Measurements from ENCODE around the gene CDH5.

CDH5 gene

GRCh38 chr16:66426112-66427035 lies 59.9 kb downstream of the CDH5 start:
- Histone ChIP-seq H3K4me1 (peaks cover 15 to 36% (median 19%) of the 10 kb centered on the region in 10 experiments; a peak in 19 of 20 replicates), H3K9me3 (replicated peaks in 1 of 11) (0 out of 22 replicates have a peak, but pooled peaks cover 0 to 8% (median 0%) of the 10 kb centered on the region in 11 experiments), H3K9ac (peak overlapping the region in 10 of 11 experiments; percentile 22 to 62 (median 46); a peak in 11 of 22 replicates), H3K4me3 (peak overlapping the region; percentile 42 to 71 (median 59)), H3K4me2 (peak overlapping the region; percentile 87 to 99 (median 94)), H4K20me1 (peaks cover 0 to 34% (median 25%) of the 10 kb centered on the region in 11 experiments; a peak in 17 of 22 replicates), H3K27me3 (peaks cover 66 to 95% (median 85%) of the 10 kb centered on the region in 11 experiments), H3K27ac (no peak overlapping the region; a peak in 1 of 22 replicates), H3K36me3 (no peaks in the 10 kb centered on the region)
- no peak for TF ChIP-seq Cebpa-rat (IDR thresholded peaks at IDR 0.05)

- peaks cover 15 to 27% (median 19%) of the 10 kb centered on the region in 10 experiments; a peak in 19 of 20 replicates for H3K4me1 ChIP-seq
- H3K9me3 ChIP-seq (replicated peaks in 1 of 11): 0 out of 22 replicates have a peak, but pooled peaks cover 0 to 8% (median 0%) of the 10 kb centered on the region in 11 experiments
- no peak for TF ChIP-seq Cebpa-rat (IDR thresholded peaks at IDR 0.05)
- no peaks in the 10 kb centered on the region for H3K36me3 ChIP-seq
- H4K20me1 ChIP-seq: peaks cover 0 to 40% (median 25%) of the 10 kb centered on the region in 11 experiments; a peak in 17 of 22 replicates
- peaks cover 71 to 99% (median 92%) of the 10 kb centered on the region in 11 experiments for H3K27me3 ChIP-seq
- peak within 1 kb of the TSS; percentile 21 to 62 (median 54); a peak in 17 of 22 replicates for H3K9ac ChIP-seq
- no peak within 1 kb of the TSS; a peak in 1 of 22 replicates for H3K27ac ChIP-seq
- peak within 1 kb of the TSS; percentile 87 to 99 (median 94) for H3K4me2 ChIP-seq
- H3K4me3 ChIP-seq: peak within 1 kb of the TSS; percentile 42 to 71 (median 59)
Observed at GRCh38 chr16:66427036-66427860, 60.8 kb downstream of the CDH5 start, which contains the start of gene BEAN1. TSS of gene BEAN1 (plus strand) at chr16:66427295. CDS start at chr16:66437677, 10,382 bp downstream.

- Histone ChIP-seq H3K27me3 (peaks cover 71 to 97% (median 90%) of the 10 kb centered on the region in 11 experiments), H3K4me2 (peak overlapping the region; percentile 87 to 99 (median 94)), H3K4me1 (peaks cover 15 to 21% (median 18%) of the 10 kb centered on the region in 10 experiments; a peak in 17 of 20 replicates), H3K9me3 (replicated peaks in 1 of 11) (0 out of 22 replicates have a peak, but pooled peaks cover 0 to 8% (median 0%) of the 10 kb centered on the region in 11 experiments), H4K20me1 (peaks cover 0 to 44% (median 25%) of the 10 kb centered on the region in 11 experiments; a peak in 17 of 22 replicates), H3K27ac (no peak overlapping the region), H3K4me3 (peak overlapping the region; percentile 42 to 71 (median 59)), H3K9ac (peak overlapping the region in 9 of 11 experiments; percentile 0 to 62 (median 50); a peak in 12 of 22 replicates), H3K36me3 (no peaks in the 10 kb centered on the region)
- no peak for TF ChIP-seq Cebpa-rat (IDR thresholded peaks at IDR 0.05)
Observed at GRCh38 chr16:66427871-66428681, 61.6 kb downstream of the CDH5 start.

GRCh38 chr16:66428682-66429251 lies 62.3 kb downstream of the CDH5 start:
- Histone ChIP-seq H3K9ac (no peak overlapping the region), H3K36me3 (no peaks in the 10 kb centered on the region), H3K4me3 (no peak overlapping the region; a peak in 1 of 20 replicates), H3K4me2 (peak overlapping the region in 5 of 11 experiments; percentile 92 to 99 (median 96); a peak in 8 of 22 replicates), H3K4me1 (peaks cover 15 to 24% (median 19%) of the 10 kb centered on the region in 10 experiments; a peak in 18 of 20 replicates), H3K9me3 (replicated peaks in 1 of 11) (0 out of 22 replicates have a peak, but pooled peaks cover 0 to 8% (median 0%) of the 10 kb centered on the region in 11 experiments), H3K27me3 (peaks cover 66 to 95% (median 84%) of the 10 kb centered on the region in 11 experiments), H3K27ac (no peak overlapping the region), H4K20me1 (peaks cover 0 to 44% (median 25%) of the 10 kb centered on the region in 11 experiments; a peak in 17 of 22 replicates)
- TF ChIP-seq Cebpa-rat (IDR thresholded peaks at IDR 0.05): no peak

- H3K9me3 ChIP-seq (replicated peaks in 1 of 11): 0 out of 22 replicates have a peak, but pooled peaks cover 0 to 7% (median 0%) of the 10 kb centered on the region in 11 experiments
- peaks cover 15 to 28% (median 20%) of the 10 kb centered on the region in 10 experiments; a peak in 19 of 20 replicates for H3K4me1 ChIP-seq
- H3K4me2 ChIP-seq: no peak overlapping the region
- no peak overlapping the region for H3K9ac ChIP-seq
- no peak overlapping the region for H3K4me3 ChIP-seq
- peaks cover 59 to 88% (median 77%) of the 10 kb centered on the region in 11 experiments for H3K27me3 ChIP-seq
- no peak overlapping the region for H3K27ac ChIP-seq
- H4K20me1 ChIP-seq: peaks cover 0 to 44% (median 25%) of the 10 kb centered on the region in 11 experiments; a peak in 17 of 22 replicates
- no peak for TF ChIP-seq Cebpa-rat (IDR thresholded peaks at IDR 0.05)
- no peaks in the 10 kb centered on the region for H3K36me3 ChIP-seq
Observed at GRCh38 chr16:66429290-66429962, 62.9 kb downstream of the CDH5 start.

- Histone ChIP-seq H3K4me1 (peaks cover 16 to 34% (median 26%) of the 10 kb centered on the region in 10 experiments; a peak in 19 of 20 replicates), H3K27ac (no peak overlapping the region), H3K9ac (no peak overlapping the region), H3K4me2 (no peak overlapping the region), H3K9me3 (replicated peaks in 1 of 11) (no peaks in the 10 kb centered on the region), H4K20me1 (peaks cover 0 to 44% (median 25%) of the 10 kb centered on the region in 11 experiments; a peak in 17 of 22 replicates), H3K36me3 (no peaks in the 10 kb centered on the region), H3K27me3 (peaks cover 51 to 80% (median 69%) of the 10 kb centered on the region in 11 experiments), H3K4me3 (no peak overlapping the region)
- TF ChIP-seq Cebpa-rat (IDR thresholded peaks at IDR 0.05): no peak
Observed at GRCh38 chr16:66430214-66430613, 63.7 kb downstream of the CDH5 start.

- TF ChIP-seq Cebpa-rat (IDR thresholded peaks at IDR 0.05): no peak
- Histone ChIP-seq H3K36me3 (no peaks in the 10 kb centered on the region), H3K9me3 (replicated peaks in 1 of 11) (no peaks in the 10 kb centered on the region), H3K4me2 (no peak overlapping the region), H4K20me1 (peaks cover 0 to 34% (median 18%) of the 10 kb centered on the region in 11 experiments; a peak in 17 of 22 replicates), H3K4me3 (no peak overlapping the region), H3K9ac (no peak overlapping the region), H3K4me1 (peaks cover 22 to 39% (median 27%) of the 10 kb centered on the region in 10 experiments), H3K27ac (no peak overlapping the region), H3K27me3 (peaks cover 37 to 65% (median 54%) of the 10 kb centered on the region in 11 experiments)
Observed at GRCh38 chr16:66431760-66432159, 65.3 kb downstream of the CDH5 start.

All from BLaER1 treated with 17β-estradiol and CSF1 and Interleukin-3, amounts not matched to agents 10 nM and 100 nM (cell line).